Right lobe of liver (tissue), 6 donors: ENCODE results near the gene ATL1. TPM values are rescaled to one million over a fixed set of nuclear protein-coding genes. Genes with fewer than 3 reads are reported as not detected.
"Not testable (repeated sequence)": the region's sequence is repeated elsewhere in the genome, so short reads cannot be mapped to it uniquely, and the experiment has no call there.

Experiments used
- ATAC-seq, 4 donors: fragments of 200-7000 bp; cut with Tn5 transposase; one replicate each; pipeline ENCODE4 v1.9.1; 2020; ENCODE audit warnings: mild to moderate bottlenecking in 4 of 4, moderate library complexity in 4 of 4
- DNase-seq, 3 donors: peaks; one replicate each; pipeline ENCODE4 v3.0.0-alpha.2; 2020
- H3K27ac ChIP-seq, 3 donors: fragments of 200-600 bp; one replicate each; pipeline ENCODE4 v1.8.0; 2022
- H3K27me3 ChIP-seq, 2 donors: fragments of 200-600 bp; one replicate each; pipeline ENCODE4 v1.8.0; 2022
- H3K36me3 ChIP-seq, 4 donors: fragments of 200-600 bp; sonication (generic) in 1 of 4; one replicate each; pipeline versions ENCODE4 v1.5.1 to v1.8.0; 2017 to 2022; ENCODE audit warnings: control low read depth in 1 of 4
- H3K4me1 ChIP-seq, 4 donors: fragments of 200-600 bp; sonication (generic) in 1 of 4; one replicate each; pipeline versions ENCODE4 v1.5.1 to v1.8.0; 2017 to 2022; ENCODE audit warnings: control low read depth in 1 of 4
- H3K4me3 ChIP-seq, 3 donors: fragments of 200-600 bp; one replicate each; pipeline ENCODE4 v1.8.0; 2022
- H3K9me3 ChIP-seq, 4 donors: fragments of 200-600 bp; sonication (generic) in 1 of 4; one replicate each; pipeline versions ENCODE4 v1.5.1 to v1.8.0; 2017 to 2022; ENCODE audit warnings: control low read depth in 1 of 4
- CTCF ChIP-seq, 4 donors: fragments of 200-600 bp in 3 of 4; fragments of 450-650 bp in 1 of 4; IDR thresholded peaks; one replicate each; pipeline versions ENCODE4 v1.5.1 to v1.8.0; 2016 to 2022; ENCODE audit warnings: antibody characterized with exemption in 4 of 4, mild to moderate bottlenecking in 2 of 4
- POLR2A ChIP-seq: fragments of 450-650 bp; IDR thresholded peaks from one replicate; pipeline ENCODE4 v1.6.1; 2017; ENCODE audit warnings: antibody characterized with exemption, mild to moderate bottlenecking
- WGBS: methylation state at CpG from one replicate; pipeline ENCODE4 v1.1.6; 2018; ENCODE audit warnings: low coverage, low lambda C conversion rate; ENCODE audit not compliant: insufficient coverage; ENCODE audit errors: missing lambda C conversion rate; 5-methylcytosine and 5-hydroxymethylcytosine counted together
- intact Hi-C, 2 donors: fragments of 100-400 bp; cut with DNase I; formaldehyde crosslinking; loops; one replicate each; pipeline versions ENCODE4 v1.11.2 to v1.14.1; 2022
- total RNA-seq, 6 experiments: library from RNA; depleted of rRNA in 2 of 6; stranded (reverse); fragments of >200 nt in 2 of 6; fragmentation: NEBNext Ultra II Directional in 3 of 6; extraction: Animal tissue kit (Norgen Biotek cat#: 25700) in 3 of 6; gene quantifications; one replicate each; pipeline versions ENCODE4 v1.1.0 to v1.2.4, GENCODE V29; 2016 to 2023
- donor health status: DM: no; HTN: yes; CAD: no.
- donor health status: DM: no; HTN: no; CAD: no.
- donor health status: DM: no; HTN: no; CAD: no.
- donor health status: DM: no; HTN: yes; CAD: no.
- donor health status: DM: no; HTN: yes; CAD: no.

ATL1 gene
- total RNA-seq, 6 experiments from 2014 or later, result 0.18 to 0.47 (median 0.27) TPM; not detected in 1

GRCh38 chr14:50551877-50552276, 8.1 kb upstream of the ATL1 start:
- Histone ChIP-seq H3K4me1 (no peaks in the 10 kb centered on the region), H3K27ac (no peak overlapping the region), H3K36me3 (no peaks in the 10 kb centered on the region), H3K4me3 (no peak overlapping the region), H3K27me3 (no peaks in the 10 kb centered on the region), H3K9me3 (no peaks in the 10 kb centered on the region)
- ATAC-seq (no peak), DNase-seq (no peak)
- intact Hi-C loops, result no loop called here
- WGBS, result 75% methylated on average over 3 of the region's 3 CpGs
- TF ChIP-seq POLR2A, result no peak
- TF ChIP-seq CTCF (IDR thresholded peaks at IDR 0.05), result no peak

- H3K36me3 ChIP-seq, H3K4me1 ChIP-seq, H3K4me3 ChIP-seq, intact Hi-C loops, ATAC-seq, DNase-seq, H3K27ac ChIP-seq, H3K9me3 ChIP-seq, H3K27me3 ChIP-seq: not testable (repeated sequence)
- WGBS, result 54% methylated on average over 3 of the region's 3 CpGs
Observed at GRCh38 chr14:50552796-50553195, 7.1 kb upstream of the ATL1 start.

GRCh38 chr14:50560931-50561285, 963 bp downstream of the ATL1 start:
- ATAC-seq (peak; percentile 62 to 74 (median 70)), DNase-seq (peak; percentile 49 to 64 (median 52))
- H3K4me1 ChIP-seq, result peaks cover 0 to 11% (median 0%) of the 10 kb centered on the region in 4 donors
- TF ChIP-seq POLR2A, result no peak
- TF ChIP-seq CTCF (IDR thresholded peaks at IDR 0.05), result no peak
- H3K27ac ChIP-seq, result peak overlapping the region in 2 of 3 donors; percentile 4 to 67
- 8% methylated on average over 11 of the region's 21 CpGs for WGBS
- intact Hi-C loops, result no loop called here
- no peaks in the 10 kb centered on the region for H3K36me3 ChIP-seq
- H3K27me3 ChIP-seq, result peaks cover 0 to 3% of the 10 kb centered on the region in 2 donors
- H3K9me3 ChIP-seq, result no peaks in the 10 kb centered on the region
- H3K4me3 ChIP-seq, result peak overlapping the region; percentile 42 to 55 (median 44)

GRCh38 chr14:50562841-50563240, 2.9 kb downstream of the ATL1 start:
- Histone ChIP-seq H3K9me3 (no peaks in the 10 kb centered on the region), H3K27me3 (peaks cover 0 to 3% of the 10 kb centered on the region in 2 donors), H3K4me3 (no peak overlapping the region), H3K27ac (no peak overlapping the region), H3K4me1 (peaks cover 0 to 11% (median 0%) of the 10 kb centered on the region in 4 donors), H3K36me3 (no peaks in the 10 kb centered on the region)
- no peak for ATAC-seq
- intact Hi-C loops, result no loop called here
- WGBS, result 22% methylated on average over 1 of the region's 1 CpG
- TF ChIP-seq POLR2A, result no peak
- TF ChIP-seq CTCF (IDR thresholded peaks at IDR 0.05), result no peak
- DNase-seq, result no peak

- Histone ChIP-seq H3K36me3 (no peaks in the 10 kb centered on the region), H3K4me1 (no peaks in the 10 kb centered on the region), H3K27ac (no peak overlapping the region), H3K9me3 (peaks cover 0 to 16% (median 0%) of the 10 kb centered on the region in 4 donors), H3K27me3 (no peaks in the 10 kb centered on the region), H3K4me3 (no peak overlapping the region)
- intact Hi-C loops, result no loop called here
- DNase-seq, result no peak
- TF ChIP-seq CTCF (IDR thresholded peaks at IDR 0.05), result no peak
- no peak for TF ChIP-seq POLR2A
- no peak for ATAC-seq
Observed at GRCh38 chr14:50569714-50570274, 9.8 kb downstream of the ATL1 start.
